Measurements from ENCODE around the gene SLC19A2.

GRCh38 chr1:169495046-169495775 is 9.5 kb upstream of the SLC19A2 start:
- TF ChIP-seq POLR2AphosphoS5 (IDR thresholded peaks at IDR 0.05; ENCODE audit: low read depth), result no peak
- TF ChIP-seq CTCF (IDR thresholded peaks at IDR 0.05; ENCODE audit: insufficient read depth, low read length), result no peak
- TF ChIP-seq REST (IDR thresholded peaks at IDR 0.05; ENCODE audit: insufficient replicate concordance, low read depth), result no peak
- no peak for TF ChIP-seq SPI1 (IDR thresholded peaks at IDR 0.05; ENCODE audit: borderline replicate concordance, low read depth)

Measured in HL-60 (cell line).